Rectal smooth muscle tissue (tissue), 1 donor: ENCODE measurements around the gene KIF13A.
"Not testable (repeated sequence)": the region's sequence is repeated elsewhere in the genome, so short reads cannot be mapped to it uniquely, and the experiment has no call there.

Experiments
- H3K27ac ChIP-seq: one replicate; pipeline ENCODE4 v1.7.0; 2013; ENCODE audit warnings: low read depth, low read length, inconsistent platforms
- H3K27me3 ChIP-seq: one replicate; pipeline ENCODE4 v1.7.0; 2013; ENCODE audit warnings: low read length; ENCODE audit not compliant: control insufficient read depth, insufficient read depth
- H3K36me3 ChIP-seq: one replicate; pipeline ENCODE4 v1.7.0; 2013; ENCODE audit warnings: low read length; ENCODE audit not compliant: control insufficient read depth, insufficient read depth
- H3K4me1 ChIP-seq: one replicate; pipeline ENCODE4 v1.7.0; 2013; ENCODE audit warnings: low read length; ENCODE audit not compliant: control insufficient read depth, insufficient read depth
- H3K4me3 ChIP-seq: one replicate; pipeline ENCODE4 v1.7.0; 2013; ENCODE audit warnings: low read length
- H3K9ac ChIP-seq: one replicate; pipeline ENCODE4 v1.7.0; 2013; ENCODE audit warnings: low read length

The KIF13A gene

GRCh38 chr6:17740559-17741220, 246.7 kb downstream of the KIF13A start:
- H3K9ac ChIP-seq = no peak overlapping the region
- H3K27me3 ChIP-seq = no peaks in the 10 kb centered on the region
- H3K4me3 ChIP-seq = no peak overlapping the region
- no peaks in the 10 kb centered on the region for H3K4me1 ChIP-seq
- H3K36me3 ChIP-seq = no peaks in the 10 kb centered on the region
- H3K27ac ChIP-seq = no peak overlapping the region

- H3K9ac ChIP-seq = no peak overlapping the region
- no peaks in the 10 kb centered on the region for H3K4me1 ChIP-seq
- H3K36me3 ChIP-seq = no peaks in the 10 kb centered on the region
- H3K27ac ChIP-seq = no peak overlapping the region
- no peaks in the 10 kb centered on the region for H3K27me3 ChIP-seq
- H3K4me3 ChIP-seq = no peak overlapping the region
These were observed 249.7 kb downstream of the KIF13A start for GRCh38 chr6:17737704-17738252.

GRCh38 chr6:17735311-17735710, 252.1 kb downstream of the KIF13A start:
- not testable (repeated sequence) for H3K36me3 ChIP-seq, H3K9ac ChIP-seq, H3K4me3 ChIP-seq, H3K4me1 ChIP-seq, H3K27ac ChIP-seq, H3K27me3 ChIP-seq

GRCh38 chr6:17730078-17730704, 257.2 kb downstream of the KIF13A start:
- no peak overlapping the region for H3K27ac ChIP-seq
- no peak overlapping the region for H3K4me3 ChIP-seq
- H3K9ac ChIP-seq = no peak overlapping the region
- H3K36me3 ChIP-seq = no peaks in the 10 kb centered on the region
- no peaks in the 10 kb centered on the region for H3K27me3 ChIP-seq
- no peaks in the 10 kb centered on the region for H3K4me1 ChIP-seq

- Histone ChIP-seq H3K27me3 (no peaks in the 10 kb centered on the region), H3K27ac (no peak overlapping the region), H3K9ac (no peak overlapping the region), H3K4me1 (no peaks in the 10 kb centered on the region), H3K4me3 (no peak overlapping the region), H3K36me3 (no peaks in the 10 kb centered on the region)
These were observed 258.0 kb downstream of the KIF13A start for GRCh38 chr6:17729223-17730077.

- H3K4me3 ChIP-seq = no peak overlapping the region
These were observed 258.7 kb downstream of the KIF13A start for GRCh38 chr6:17728551-17729222.

GRCh38 chr6:17725083-17725482, 262.4 kb downstream of the KIF13A start:
- Histone ChIP-seq H3K27ac (no peak overlapping the region), H3K4me3 (no peak overlapping the region), H3K4me1 (no peaks in the 10 kb centered on the region), H3K9ac (no peak overlapping the region), H3K27me3 (no peaks in the 10 kb centered on the region), H3K36me3 (no peaks in the 10 kb centered on the region)

More at GRCh38 chr6:17728551-17729222, 258.7 kb downstream of the KIF13A start:
- Histone ChIP-seq H3K9ac (no peak overlapping the region), H3K36me3 (no peaks in the 10 kb centered on the region), H3K27ac (no peak overlapping the region), H3K4me1 (no peaks in the 10 kb centered on the region), H3K27me3 (no peaks in the 10 kb centered on the region)

GRCh38 chr6:17724341-17724740, 263.1 kb downstream of the KIF13A start:
- Histone ChIP-seq H3K36me3 (no peaks in the 10 kb centered on the region), H3K27me3 (no peaks in the 10 kb centered on the region), H3K9ac (no peak overlapping the region), H3K4me3 (no peak overlapping the region), H3K27ac (no peak overlapping the region), H3K4me1 (no peaks in the 10 kb centered on the region)

GRCh38 chr6:17721671-17722070, 265.8 kb downstream of the KIF13A start:
- Histone ChIP-seq H3K27ac (no peak overlapping the region), H3K4me3 (no peak overlapping the region), H3K9ac (no peak overlapping the region), H3K4me1 (no peaks in the 10 kb centered on the region), H3K36me3 (no peaks in the 10 kb centered on the region), H3K27me3 (no peaks in the 10 kb centered on the region)

GRCh38 chr6:17719323-17720041, 268.0 kb downstream of the KIF13A start:
- no peak overlapping the region for H3K4me3 ChIP-seq
- no peaks in the 10 kb centered on the region for H3K36me3 ChIP-seq
- no peak overlapping the region for H3K27ac ChIP-seq
- H3K9ac ChIP-seq = no peak overlapping the region
- no peaks in the 10 kb centered on the region for H3K27me3 ChIP-seq
- no peaks in the 10 kb centered on the region for H3K4me1 ChIP-seq

- Histone ChIP-seq H3K27ac (no peak overlapping the region), H3K4me1 (no peaks in the 10 kb centered on the region), H3K4me3 (no peak overlapping the region), H3K9ac (no peak overlapping the region), H3K27me3 (no peaks in the 10 kb centered on the region), H3K36me3 (no peaks in the 10 kb centered on the region)
These were observed 271.2 kb downstream of the KIF13A start for GRCh38 chr6:17716221-17716620.
